ENCODE results near the gene CRYAB.
"Not testable (repeated sequence)": the region's sequence is repeated elsewhere in the genome, so short reads cannot be mapped to it uniquely, and the experiment has no call there.

DNA sequence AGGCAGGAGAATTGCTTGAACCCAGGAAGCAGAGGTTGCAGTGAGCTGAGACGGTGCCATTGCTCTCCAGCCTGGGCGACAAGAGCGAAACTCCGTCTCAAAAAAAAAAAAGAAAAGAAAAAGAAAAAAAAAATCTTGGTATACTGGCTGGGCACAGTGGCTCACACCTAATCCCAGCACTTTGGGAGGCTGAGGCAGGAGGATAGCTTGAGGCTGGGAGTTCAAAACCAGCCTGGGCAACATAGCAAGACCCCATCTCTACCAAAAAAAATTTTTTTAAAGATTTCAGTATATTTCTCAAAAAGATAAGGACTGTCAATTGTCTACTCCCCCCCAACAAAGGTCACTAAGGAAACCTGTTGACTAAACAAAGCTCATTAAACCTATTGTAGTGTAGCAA, 26.5 kb downstream of the CRYAB start:
- TF ChIP-seq CTCF (IDR thresholded peaks at IDR 0.05; ENCODE audit: borderline replicate concordance, extremely low read depth, low read length, poor library complexity, severe bottlenecking); EZH2 (IDR thresholded peaks at IDR 0.05; ENCODE audit: borderline replicate concordance, low read depth, low read length, severe bottlenecking): not testable (repeated sequence)

All from DND-41 (cell line).